Heart right ventricle (tissue), 16 donors: ENCODE results near the gene SKIDA1. TPM values are rescaled to one million over a fixed set of nuclear protein-coding genes. Genes with fewer than 3 reads are reported as not detected.
A peak's percentile ranks its signal among the peaks of the same experiment; 100 is the strongest.

Source experiments
- ATAC-seq, 8 donors: fragments of 200-7000 bp; cut with Tn5 transposase; one replicate each; pipeline ENCODE4 v1.9.1; 2020; ENCODE audit warnings: mild to moderate bottlenecking in 8 of 8, moderate library complexity in 8 of 8, moderate number of reproducible peaks in 1 of 8
- DNase-seq, 2 donors: peaks; one replicate each; pipeline ENCODE4 v3.0.0-alpha.2; 2020
- H3K27ac ChIP-seq, 10 donors: fragments of 200-600 bp; sonication (generic) in 2 of 10; one replicate each; pipeline versions ENCODE4 v1.5.0 to v1.8.0; 2020 to 2022; ENCODE audit warnings: mild to moderate bottlenecking in 3 of 10
- H3K27me3 ChIP-seq, 7 donors: fragments of 200-600 bp; one replicate each; pipeline ENCODE4 v1.8.0; 2021 to 2022; ENCODE audit warnings: mild to moderate bottlenecking in 2 of 7
- H3K36me3 ChIP-seq, 9 donors: fragments of 200-600 bp; sonication (generic) in 1 of 9; one replicate each; pipeline versions ENCODE4 v1.5.0 to v1.8.0; 2020 to 2022; ENCODE audit warnings: mild to moderate bottlenecking in 2 of 9
- H3K4me1 ChIP-seq, 9 donors: fragments of 200-600 bp; sonication (generic) in 1 of 9; one replicate each; pipeline versions ENCODE4 v1.5.0 to v1.8.0; 2020 to 2022; ENCODE audit warnings: mild to moderate bottlenecking in 4 of 9
- H3K4me3 ChIP-seq, 10 donors: fragments of 200-600 bp; sonication (generic) in 2 of 10; one replicate each; pipeline versions ENCODE4 v1.5.0 to v1.8.0; 2020 to 2022; ENCODE audit warnings: mild to moderate bottlenecking in 7 of 10, moderate library complexity in 2 of 10
- H3K9me3 ChIP-seq, 11 donors: fragments of 200-600 bp in 10 of 11; sonication (generic) in 2 of 11; one replicate each; pipeline versions ENCODE4 v1.5.0 to v1.8.0; 2013 to 2022; ENCODE audit warnings: mild to moderate bottlenecking in 2 of 11, control low read depth in 1 of 11, moderate library complexity in 1 of 11
- WGBS, 2 donors: extraction: QIAGEN DNeasy Blood & Tissue Kit; methylation state at CpG; one replicate each; pipeline ENCODE4 v1.1.7; 2013; ENCODE audit warnings: inconsistent platforms in 1 of 2; 5-methylcytosine and 5-hydroxymethylcytosine counted together
- intact Hi-C, 10 donors: fragments of 100-400 bp; cut with DNase I; formaldehyde crosslinking; loops; one replicate each; pipeline versions ENCODE4 v1.11.1 to v1.14.2; 2022
- polyA plus RNA-seq, 2 donors: library from polyadenylated mRNA; stranded (reverse); fragments of 200-250 nt; gene quantifications; one replicate each; pipeline ENCODE4 v1.2.3, GENCODE V29; 2013
- total RNA-seq, 10 donors: library from RNA; stranded (reverse); fragmentation: NEBNext Ultra II Directional in 3 of 10; extraction: Animal tissue kit (Norgen Biotek cat#: 25700) in 3 of 10; gene quantifications; one replicate each; pipeline versions ENCODE4 v1.2.1 to v1.2.4, GENCODE V29; 2021 to 2023
- TF ChIP-seq, protein P1 (sequence below), 9 donors: fragments of 200-600 bp; sonication (generic) in 2 of 9; IDR thresholded peaks; one replicate each; pipeline versions ENCODE4 v1.5.0 to v1.8.0; 2021 to 2022; ENCODE audit warnings: antibody characterized with exemption in 9 of 9, mild to moderate bottlenecking in 5 of 9, moderate library complexity in 1 of 9
- donor health status: Arrhythmogenic right ventricular cardiomyopathy.
- donor health status: ischemic (EF 13 %, LVEDD 7.1; RV severe dilation, severe dysfunction).
- donor health status: healthy with polysubstance abuse.
- donor health status: DM: no; HTN: yes; CAD: no.
- donor health status: DM: no; HTN: no; CAD: no.
- donor health status: ischemic (EF 25% LVEDD 6.9; RV normal size, moderate dysfunction).
- donor health status: ischemic (EF 25% LVEDD 5.7; RV mildly dilated, moderate dysfunction).
- donor health status: healthy.
- donor health status: DM: yes; HTN: yes; CAD: no.
- donor health status: Ischemic cardiomyopathy.
- donor health status: ischemic (EF 35%, LVEDD 5.7; RV mildly dilated, moderate dysfunction).
- donor health status: nonischemic (EF 11% LVEDD 7.7; RV severe dilation, severe dysfunction).
- donor health status: DM: yes; HTN: yes; CAD: no.
- donor health status: PGD.
- donor health status: ischemic (EF 29% LVEDD 5.4; RV normal size, mild dysfunction).
- donor health status: nonischemic (EF 23%, LVEDD 6.1; RV moderate dilation, normal function).

Gene SKIDA1
- total and polyA plus RNA-seq, 12 donors: 0.23 to 6.4 (median 2.6) TPM

DNA sequence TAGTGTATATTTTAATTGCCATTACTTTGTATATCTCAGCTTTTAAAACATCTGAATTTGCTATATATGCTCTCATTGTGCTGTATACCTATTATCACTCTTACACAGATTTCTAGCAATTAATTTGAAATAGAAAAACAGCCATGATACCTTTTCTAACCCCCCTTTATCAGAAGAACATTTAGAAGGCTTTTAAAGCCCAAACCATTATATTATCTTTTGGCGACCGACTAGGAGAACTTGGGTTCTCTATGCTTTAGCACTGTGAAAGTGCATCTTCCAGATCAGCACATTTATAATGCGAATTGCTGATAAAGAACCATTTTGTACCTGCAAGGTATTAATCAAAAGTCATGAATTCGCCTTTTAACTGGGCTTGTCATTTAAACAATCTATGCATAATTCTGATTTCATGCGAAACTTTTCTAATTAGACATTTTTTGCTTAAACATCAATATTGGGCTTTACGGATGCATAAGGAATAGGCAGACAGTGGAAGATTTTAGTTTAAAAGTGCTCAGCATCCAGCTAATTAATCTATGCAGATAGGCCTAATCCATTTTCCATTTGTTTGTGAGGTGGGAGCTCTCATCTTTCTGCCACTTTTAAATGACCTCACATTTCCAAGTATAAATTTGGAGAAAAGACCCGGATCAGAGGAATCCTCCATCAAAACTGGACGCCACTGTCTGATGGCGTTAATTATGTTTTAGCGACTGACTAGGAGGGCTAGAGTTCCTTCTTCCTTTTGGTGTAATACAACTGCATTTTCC lies 7.4 kb upstream of the SKIDA1 start:
- intact Hi-C loops: loop anchor here in 6 of 10 donors (5.0 to 10.0 kb wide), 3 partner anchors 36 to 722 kb away; no protein-coding TSS in a partner anchor
- no peak for ATAC-seq

DNA sequence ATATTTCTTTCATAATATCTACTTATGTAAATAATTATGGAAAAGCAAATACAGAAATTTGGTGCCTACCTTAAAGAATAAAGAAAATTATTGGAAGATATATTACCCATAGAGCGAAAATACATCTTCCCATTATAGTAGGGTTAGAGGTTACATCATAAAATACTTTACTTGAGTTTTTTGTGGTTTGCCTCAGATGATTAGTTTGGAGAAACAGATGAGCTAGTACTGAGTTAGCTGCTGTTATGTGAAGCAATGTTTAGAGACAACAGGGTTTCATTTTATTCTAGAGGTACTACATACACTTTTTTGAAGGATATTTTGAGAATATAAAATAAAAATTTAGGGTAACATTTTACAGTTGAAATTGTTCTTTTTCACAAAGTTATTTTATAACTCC lies 5.7 kb upstream of the SKIDA1 start:
- intact Hi-C loops: loop anchor here in 6 of 10 donors (5.0 to 10.0 kb wide), 3 partner anchors 34 to 724 kb away; no protein-coding TSS in a partner anchor
- H3K4me3 ChIP-seq: peak overlapping the region in 1 of 10 donors; percentile 10
- H3K9me3 ChIP-seq: no peaks in the 10 kb centered on the region
- peaks cover 0 to 44% (median 24%) of the 10 kb centered on the region in 9 donors for H3K4me1 ChIP-seq
- DNase-seq (no peak), ATAC-seq (no peak)
- H3K36me3 ChIP-seq: no peaks in the 10 kb centered on the region
- WGBS, 2 donors: 87 to 89% methylated on average over 1 of the region's 1 CpG
- peak overlapping the region in 9 of 10 donors; percentile 6 to 99 (median 97) for H3K27ac ChIP-seq
- no peaks in the 10 kb centered on the region for H3K27me3 ChIP-seq
- TF ChIP-seq, protein P1, sequence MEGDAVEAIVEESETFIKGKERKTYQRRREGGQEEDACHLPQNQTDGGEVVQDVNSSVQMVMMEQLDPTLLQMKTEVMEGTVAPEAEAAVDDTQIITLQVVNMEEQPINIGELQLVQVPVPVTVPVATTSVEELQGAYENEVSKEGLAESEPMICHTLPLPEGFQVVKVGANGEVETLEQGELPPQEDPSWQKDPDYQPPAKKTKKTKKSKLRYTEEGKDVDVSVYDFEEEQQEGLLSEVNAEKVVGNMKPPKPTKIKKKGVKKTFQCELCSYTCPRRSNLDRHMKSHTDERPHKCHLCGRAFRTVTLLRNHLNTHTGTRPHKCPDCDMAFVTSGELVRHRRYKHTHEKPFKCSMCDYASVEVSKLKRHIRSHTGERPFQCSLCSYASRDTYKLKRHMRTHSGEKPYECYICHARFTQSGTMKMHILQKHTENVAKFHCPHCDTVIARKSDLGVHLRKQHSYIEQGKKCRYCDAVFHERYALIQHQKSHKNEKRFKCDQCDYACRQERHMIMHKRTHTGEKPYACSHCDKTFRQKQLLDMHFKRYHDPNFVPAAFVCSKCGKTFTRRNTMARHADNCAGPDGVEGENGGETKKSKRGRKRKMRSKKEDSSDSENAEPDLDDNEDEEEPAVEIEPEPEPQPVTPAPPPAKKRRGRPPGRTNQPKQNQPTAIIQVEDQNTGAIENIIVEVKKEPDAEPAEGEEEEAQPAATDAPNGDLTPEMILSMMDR (IDR thresholded peaks at IDR 0.05): no peak

More for the DNA sequence above, 7.4 kb upstream of the SKIDA1 start:
- Histone ChIP-seq H3K9me3 (no peaks in the 10 kb centered on the region), H3K4me3 (peak overlapping the region; percentile 32 to 88 (median 80)), H3K4me1 (peaks cover 0 to 44% (median 29%) of the 10 kb centered on the region in 9 donors), H3K36me3 (peaks cover 0 to 17% (median 8%) of the 10 kb centered on the region in 9 donors), H3K27me3 (no peaks in the 10 kb centered on the region), H3K27ac (peak overlapping the region; percentile 76 to 99 (median 98))
- 20 to 26% methylated on average over 10 of the region's 10 CpGs for WGBS, 2 donors
- TF ChIP-seq, protein P1 (IDR thresholded peaks at IDR 0.05): no peak
- DNase-seq: no peak

DNA sequence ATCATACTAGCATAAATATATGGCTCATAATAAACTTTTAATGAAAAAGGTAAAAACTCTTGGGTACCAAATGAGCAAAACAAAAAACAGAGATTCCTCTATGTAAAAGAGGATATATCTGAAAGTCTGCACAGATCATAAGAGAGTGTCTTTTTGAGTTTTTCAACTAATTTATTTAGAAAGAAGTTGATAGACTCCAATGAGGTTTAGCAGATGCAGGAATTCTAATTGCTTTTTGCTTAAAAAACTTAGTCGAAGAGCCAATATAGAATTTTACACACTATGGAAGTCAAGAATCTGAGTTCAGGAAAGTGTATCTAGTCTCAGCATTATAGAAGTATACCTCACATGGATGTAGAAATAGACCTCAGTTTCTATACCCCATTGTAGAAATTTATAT lies 5.2 kb upstream of the SKIDA1 start:
- H3K9me3 ChIP-seq: no peaks in the 10 kb centered on the region
- ATAC-seq (no peak), DNase-seq (no peak)
- H3K4me1 ChIP-seq: peaks cover 0 to 38% (median 19%) of the 10 kb centered on the region in 9 donors
- H3K4me3 ChIP-seq: peak overlapping the region in 1 of 10 donors; percentile 10
- intact Hi-C loops: loop anchor here in 6 of 10 donors (5.0 to 10.0 kb wide), 3 partner anchors 33 to 724 kb away; no protein-coding TSS in a partner anchor
- H3K36me3 ChIP-seq: no peaks in the 10 kb centered on the region
- WGBS, 2 donors: 0 to 42% methylated on average over 1 of the region's 1 CpG
- TF ChIP-seq, protein P1 (IDR thresholded peaks at IDR 0.05): no peak
- peak overlapping the region in 8 of 10 donors; percentile 6 to 99 (median 98) for H3K27ac ChIP-seq
- no peaks in the 10 kb centered on the region for H3K27me3 ChIP-seq

DNA sequence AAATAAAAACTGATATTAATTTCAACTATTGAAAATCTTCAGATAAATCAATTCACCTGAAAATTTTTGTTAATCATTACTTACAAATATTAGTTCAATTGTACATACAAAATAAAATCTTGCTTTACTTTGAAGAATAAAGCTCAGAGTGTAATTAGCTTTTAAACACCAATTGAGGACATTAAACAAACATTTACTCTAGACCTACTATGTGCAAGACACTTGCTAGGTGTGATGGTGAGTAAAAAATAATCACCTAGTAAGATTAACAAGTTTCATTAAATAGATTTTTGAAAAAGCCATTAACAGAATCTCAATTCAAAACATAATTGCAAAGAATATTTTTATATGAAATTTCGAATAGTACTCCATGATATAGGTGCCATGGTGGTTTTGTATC lies 4.7 kb upstream of the SKIDA1 start:
- no peak overlapping the region for H3K4me3 ChIP-seq
- H3K27ac ChIP-seq: peak overlapping the region in 5 of 10 donors; percentile 9 to 99 (median 98)
- no peaks in the 10 kb centered on the region for H3K36me3 ChIP-seq
- intact Hi-C loops: loop anchor here in 6 of 10 donors (5.0 to 10.0 kb wide), 3 partner anchors 33 to 725 kb away; no protein-coding TSS in a partner anchor
- TF ChIP-seq, protein P1 (IDR thresholded peaks at IDR 0.05): no peak
- ATAC-seq (no peak), DNase-seq (no peak)
- no peaks in the 10 kb centered on the region for H3K9me3 ChIP-seq
- WGBS, 2 donors: 98 to 99% methylated on average over 1 of the region's 1 CpG
- H3K4me1 ChIP-seq: peaks cover 0 to 36% (median 15%) of the 10 kb centered on the region in 9 donors
- H3K27me3 ChIP-seq: no peaks in the 10 kb centered on the region
